Effector CD8-positive, alpha-beta T cell (primary cell): ENCODE results near the gene GP1BA.

Experiments used
- DNase-seq: peaks from one replicate; lab custom pipeline; 2025; lab: John Stamatoyannopoulos, UW

The GP1BA gene

DNA sequence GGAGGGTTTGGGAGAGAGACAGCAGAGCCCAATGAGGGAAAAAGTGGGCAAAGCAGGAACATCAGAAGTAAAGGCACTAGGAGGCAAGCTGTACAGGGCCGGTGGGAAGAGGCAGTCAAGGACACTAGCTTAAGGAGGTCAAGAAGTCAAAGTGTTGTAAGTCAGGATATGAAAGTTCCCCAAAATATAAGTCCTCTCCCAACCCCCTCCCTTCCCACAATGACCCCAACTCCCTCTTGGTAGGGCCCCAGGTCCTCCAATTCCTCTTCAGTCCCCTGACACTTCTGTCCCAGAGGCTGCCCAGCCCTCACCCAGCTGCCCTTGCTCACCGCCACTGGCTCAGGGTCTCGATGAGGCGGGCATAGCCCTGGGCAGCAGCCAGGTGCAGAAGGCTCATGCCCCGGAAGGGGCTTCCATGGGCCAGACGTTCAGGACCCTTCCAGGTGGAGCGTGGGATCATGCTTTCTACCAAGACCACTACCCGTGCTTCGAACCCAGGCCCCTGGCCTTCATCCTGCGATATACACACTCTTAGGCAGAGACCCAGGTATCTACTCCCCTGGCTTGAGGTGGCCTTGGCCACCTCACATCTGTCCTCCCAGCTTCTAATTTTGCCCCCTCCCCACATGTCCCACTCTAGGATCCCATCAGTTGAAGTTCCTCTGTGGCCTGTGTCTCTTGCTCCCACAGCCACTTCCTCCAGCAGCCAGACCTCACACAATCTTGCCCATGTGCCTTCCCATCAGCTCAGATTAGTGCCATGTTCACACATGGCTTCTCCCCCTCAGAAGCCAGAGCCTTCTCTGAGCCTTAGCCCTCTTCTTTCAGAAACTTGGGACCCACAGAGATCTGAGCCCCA is 41.4 kb downstream of the GP1BA start:
- no peak for DNase-seq

DNA sequence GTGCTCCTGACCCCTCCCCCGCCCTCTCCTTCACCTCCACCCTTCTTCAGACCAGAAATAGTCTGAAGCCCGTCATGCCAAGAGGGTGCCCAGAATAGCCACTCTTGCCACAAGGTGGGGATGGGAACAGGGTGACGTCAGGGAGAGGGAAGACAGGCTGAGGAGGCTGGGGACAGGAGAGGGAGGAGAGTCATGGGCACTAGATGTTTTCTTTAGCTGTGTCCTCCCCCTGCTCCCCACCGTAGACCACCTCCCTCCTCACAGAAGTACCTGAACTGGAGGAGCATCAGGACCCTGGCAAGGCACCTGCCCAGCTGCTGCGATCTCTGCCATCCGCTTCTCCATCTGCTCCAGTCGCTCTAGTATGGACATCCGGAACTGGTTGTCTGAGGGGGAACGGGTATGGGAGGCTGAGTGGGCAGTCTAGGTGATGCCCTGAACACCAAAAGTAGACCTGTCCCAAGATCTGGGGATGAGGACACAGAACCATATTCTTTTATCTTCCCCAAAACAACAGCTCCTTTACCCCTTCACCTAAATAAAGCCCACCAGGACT is 42.1 kb downstream of the GP1BA start:
- DNase-seq, result no peak

DNA sequence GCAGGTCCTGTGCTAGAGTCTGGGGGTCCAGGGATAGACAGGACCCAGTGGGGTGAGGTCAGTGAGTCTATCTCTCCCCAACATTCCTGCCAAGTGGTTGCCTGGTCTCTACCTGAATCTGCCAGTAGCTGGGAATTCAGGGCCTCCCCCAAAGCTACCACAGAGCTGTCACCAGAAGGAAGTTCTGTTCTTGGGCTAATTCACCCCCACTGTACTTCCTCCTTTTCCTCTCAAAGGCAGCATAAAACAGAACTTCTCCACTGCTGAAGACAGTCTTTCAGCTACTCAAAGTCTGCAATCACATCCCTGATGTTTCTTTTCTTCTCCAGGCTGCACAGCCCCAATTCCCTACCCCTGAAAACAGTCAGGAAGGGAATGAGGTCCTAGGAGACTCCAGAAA is 46.6 kb downstream of the GP1BA start:
- no peak for DNase-seq

DNA sequence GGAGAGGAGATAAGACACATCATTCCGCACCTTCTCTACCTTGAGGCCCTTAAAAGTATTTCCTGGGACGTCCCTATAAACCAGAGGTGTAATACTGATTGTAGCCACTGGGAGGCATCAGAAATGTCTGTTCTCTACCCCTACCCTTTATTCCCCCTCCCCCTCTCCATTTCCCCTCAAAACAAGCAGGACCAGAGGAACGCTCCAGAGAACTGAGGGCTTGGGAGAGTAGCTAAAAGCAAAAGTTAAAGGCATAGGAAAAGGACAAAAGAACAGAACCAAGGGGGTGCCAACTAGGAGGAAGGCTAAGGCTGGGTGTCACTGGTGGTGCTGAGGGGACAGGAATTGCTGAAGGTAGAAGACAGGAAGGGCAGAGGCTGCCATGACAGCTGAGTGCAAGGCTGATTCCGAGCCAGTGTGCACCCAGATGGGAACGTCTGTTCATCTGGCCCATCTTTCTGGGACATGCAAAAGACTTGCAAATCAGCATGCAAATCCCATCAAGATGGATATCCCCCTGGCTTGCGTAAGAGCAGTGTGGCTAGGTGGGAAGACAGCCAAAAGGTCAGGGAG is 48.7 kb downstream of the GP1BA start:
- DNase-seq, result no peak

DNA sequence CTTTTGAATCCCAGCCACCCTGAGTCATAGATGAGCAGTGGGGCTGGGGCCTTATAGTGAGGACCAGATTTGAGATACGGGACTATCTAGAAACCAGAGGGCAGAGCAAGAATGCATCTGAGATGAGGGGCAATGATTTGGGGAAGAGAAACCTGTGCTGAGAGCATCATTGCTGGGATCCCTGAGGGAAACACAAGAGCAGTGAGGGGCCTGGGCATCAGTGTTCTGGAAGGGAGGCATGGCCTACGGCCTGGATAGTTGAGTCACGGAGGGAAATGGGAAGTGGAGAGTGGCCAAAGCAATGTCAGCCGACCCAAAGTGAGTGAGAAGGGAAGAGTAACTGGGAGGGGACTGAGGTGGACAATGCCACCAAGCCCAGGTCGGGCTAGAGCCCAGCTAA is 50.2 kb downstream of the GP1BA start:
- no peak for DNase-seq
